Activated CD4-positive, CD25-positive, alpha-beta regulatory T cell treated with anti-CD3 and anti-CD28 coated beads, Interleukin-2, amount 50 U/mL, for 16 hours (primary cell): ENCODE measurements around the gene RIMBP2.

Source experiments
- DNase-seq: peaks from one replicate; pipeline ENCODE4 v3.0.0-alpha.2; 2020; ENCODE audit warnings: low read depth, low spot score

RIMBP2 gene

DNA sequence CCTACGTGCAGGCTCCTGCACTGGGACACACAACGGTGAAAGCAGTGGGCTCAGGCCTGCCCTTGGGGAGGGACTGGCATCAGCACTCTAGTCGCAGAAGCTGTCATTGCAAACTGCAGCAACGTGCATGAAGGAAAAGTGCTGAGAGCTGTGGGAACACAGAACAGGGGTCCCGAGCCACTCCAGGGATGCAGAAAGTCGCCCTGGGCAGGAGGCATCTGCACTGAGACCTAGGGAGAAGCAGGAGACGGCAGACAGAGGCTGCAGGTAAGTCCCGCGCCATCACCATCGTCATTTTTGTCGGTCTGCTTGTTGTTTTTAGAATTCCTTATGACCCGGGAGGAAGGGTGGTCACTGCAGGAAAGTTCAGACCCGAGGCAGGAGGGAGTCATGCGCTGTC lies 21.6 kb upstream of the RIMBP2 start:
- no peak for DNase-seq

DNA sequence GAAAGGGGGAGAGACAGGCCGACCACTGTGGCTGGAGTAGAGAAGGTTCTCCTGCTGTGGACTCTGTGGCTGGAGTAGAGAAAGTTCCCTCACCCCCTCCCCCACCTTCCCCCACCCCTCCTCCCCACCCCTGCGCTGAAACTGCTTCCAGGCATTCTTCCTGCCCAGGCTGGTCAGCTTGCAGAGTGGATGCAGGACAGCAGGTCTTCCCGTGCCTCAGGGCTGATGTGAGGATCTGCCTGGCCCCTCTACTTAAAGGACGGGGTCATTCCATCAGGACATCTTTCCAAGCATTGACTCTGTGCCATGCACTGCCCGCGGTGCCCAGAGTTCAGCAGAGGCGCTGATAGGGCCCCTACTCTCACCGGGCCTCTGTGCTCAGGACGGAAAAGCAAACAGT lies 13.2 kb upstream of the RIMBP2 start:
- no peak for DNase-seq

DNA sequence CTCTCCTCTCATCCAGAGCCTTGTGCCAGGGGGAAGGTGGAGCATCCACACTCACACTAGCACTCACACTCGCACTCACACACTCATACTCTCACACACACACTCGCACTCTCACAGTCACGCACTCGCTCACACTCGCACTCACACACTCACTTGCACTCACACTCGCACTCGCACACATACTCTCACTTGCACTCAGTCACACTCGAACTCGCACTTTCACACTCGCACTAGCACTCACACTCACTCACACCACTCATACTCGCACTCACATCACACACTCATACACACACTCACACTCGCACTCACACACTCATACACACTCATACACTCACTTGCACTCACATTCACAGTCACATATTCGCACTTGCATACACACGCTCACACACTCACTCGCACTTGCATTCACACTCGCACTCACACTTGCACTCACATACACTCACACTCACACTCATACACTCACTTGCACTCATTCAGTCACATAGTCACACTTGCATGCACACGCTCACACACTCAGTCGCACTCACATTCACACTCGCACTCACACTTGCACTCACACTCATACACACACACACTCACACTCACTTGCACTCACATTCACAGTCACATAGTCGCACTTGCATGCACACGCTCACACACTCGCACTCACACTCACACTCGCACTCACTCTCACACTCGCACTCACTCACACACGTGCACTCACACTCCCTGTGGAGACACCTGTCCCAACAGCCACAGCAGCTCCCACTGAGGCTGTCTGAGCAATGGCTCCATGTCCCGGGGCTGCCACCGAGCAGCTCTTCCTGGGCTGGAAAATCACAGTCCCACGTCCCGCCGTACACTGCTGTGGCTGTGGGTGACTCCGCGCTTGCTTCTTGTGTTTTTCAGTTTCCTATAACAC lies 12.3 kb upstream of the RIMBP2 start:
- no peak for DNase-seq

DNA sequence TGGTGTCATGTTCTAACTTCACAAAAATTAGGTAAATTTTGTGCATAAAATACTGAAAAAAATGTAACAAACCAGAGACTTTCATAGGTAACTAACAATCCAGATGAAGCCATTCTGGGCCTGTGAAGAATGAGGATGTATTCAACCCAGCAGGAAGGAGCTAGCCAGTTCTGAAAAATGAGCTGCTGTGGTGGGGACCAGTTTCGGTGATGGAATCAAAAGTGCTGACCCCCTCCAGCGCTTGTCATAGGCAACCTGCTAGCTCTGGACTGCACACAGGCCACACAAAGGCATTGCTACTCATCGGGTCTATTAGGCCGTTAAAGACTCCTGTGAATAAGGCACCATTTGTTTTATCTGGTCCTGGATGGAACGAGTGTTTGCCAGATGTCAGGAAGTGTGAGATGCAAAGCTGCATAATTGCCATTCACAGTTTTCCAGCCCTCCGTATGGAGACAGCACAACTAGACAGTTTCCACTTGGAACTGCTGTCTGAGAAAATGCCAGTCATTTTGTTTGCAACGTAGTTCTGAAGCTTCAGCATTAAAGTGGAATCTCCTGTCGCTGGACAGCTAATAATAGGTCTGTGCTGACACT lies 3.3 kb upstream of the RIMBP2 start:
- DNase-seq = no peak

DNA sequence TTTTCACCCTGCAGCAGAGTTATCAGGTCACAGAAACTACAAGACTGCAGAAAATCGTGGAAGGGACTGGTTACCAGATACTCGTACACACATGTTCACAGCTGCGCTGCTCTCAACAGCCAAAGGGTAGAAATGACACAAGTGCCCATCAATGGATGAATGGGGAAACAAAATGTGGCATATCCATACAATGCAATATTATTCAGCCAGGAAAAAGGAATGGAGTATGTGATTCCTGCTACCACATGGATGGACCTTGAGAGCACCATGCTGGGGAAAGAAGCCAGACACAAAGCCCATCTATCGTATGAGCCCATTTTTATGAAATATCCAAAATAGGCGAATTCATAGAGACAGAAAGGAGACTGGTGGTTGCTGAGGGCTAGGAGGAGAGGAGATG lies 1.7 kb upstream of the RIMBP2 start:
- DNase-seq = no peak

DNA sequence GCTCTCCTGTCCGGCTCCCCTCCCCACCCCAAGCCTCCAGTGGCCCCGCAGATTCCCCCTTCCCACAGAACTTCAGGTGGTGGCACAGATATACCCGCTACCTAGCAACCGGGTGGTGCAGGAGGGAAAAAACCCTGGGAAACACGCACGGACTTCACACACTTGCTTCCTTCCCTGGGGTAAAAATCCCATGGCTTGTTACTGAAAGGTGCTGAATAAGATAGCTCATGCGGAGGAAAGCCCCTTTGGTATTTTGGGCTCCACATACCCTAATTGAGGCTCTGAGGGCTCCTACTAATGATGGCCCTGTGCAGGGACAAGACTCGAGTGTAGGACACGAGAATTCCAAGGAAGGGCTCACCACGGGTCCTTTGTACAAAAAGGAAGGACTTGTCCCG lies 869 bp upstream of the RIMBP2 start:
- DNase-seq = no peak

DNA sequence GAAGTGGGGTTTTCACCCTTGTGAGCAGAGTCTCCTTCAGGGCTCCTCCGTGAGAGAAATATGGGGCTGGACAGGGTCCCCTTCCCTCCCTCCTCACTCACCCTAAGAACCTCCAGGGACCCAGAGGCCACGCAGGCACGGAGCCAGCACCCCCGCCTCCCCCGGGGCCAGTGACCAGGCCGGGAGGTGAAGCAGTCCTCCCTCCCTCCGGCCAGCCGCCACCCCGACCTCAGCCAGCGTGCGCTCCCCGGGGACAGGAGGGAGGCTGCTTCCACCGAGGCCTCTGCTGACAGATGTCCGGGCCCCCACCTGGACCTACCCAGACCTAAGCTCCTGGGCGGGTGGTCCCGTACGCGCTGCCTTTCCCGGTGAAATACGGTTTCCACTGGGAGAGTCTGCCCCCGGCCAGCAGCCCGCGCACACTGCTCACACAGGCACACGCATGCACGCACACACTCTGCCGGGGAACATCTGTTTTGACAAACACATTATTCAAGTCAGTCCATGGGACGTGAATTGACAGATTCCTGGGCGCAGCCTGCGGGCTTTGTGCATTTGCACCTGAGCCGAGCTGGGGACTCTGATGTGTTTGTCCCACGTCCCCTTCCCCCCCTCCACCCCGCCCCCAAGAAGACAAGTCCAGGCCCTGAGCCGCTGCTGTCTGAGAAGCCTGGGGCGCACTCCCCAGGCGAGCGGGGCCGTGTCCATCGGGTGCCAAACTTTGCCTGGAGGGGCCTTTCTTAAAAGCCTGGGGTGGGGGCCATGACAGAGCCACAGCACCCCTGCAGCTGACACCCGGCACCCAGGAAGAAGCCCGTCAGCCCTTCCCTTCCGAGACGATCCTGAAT lies 725 bp downstream of the RIMBP2 start:
- DNase-seq = no peak

DNA sequence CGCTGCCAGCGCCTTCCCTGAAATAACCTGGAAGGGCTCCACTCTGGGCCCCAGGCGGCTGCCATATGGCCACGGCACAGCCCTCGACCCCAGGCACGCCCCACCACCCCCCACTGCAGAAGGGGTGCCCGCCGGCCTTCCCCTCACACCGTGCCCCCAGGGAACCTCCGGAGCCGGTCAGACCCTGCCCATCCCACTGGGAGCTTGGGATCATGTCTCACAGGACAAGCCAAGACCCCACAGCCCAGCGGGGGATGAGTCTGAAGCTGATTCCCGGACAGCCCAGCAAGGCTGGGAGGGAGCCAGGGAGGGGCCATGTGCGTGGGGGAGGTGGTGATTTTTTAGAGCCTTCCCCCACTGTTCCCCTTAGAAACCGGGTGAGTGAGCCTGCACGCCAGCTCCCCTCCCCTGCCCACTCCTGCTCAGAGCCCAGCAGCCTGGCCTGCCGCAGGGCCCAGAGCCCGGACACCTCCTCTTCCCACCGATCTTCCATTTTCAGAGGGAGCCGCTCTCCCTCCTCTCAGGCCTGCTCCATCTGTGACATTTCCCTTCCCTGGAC lies 1.4 kb downstream of the RIMBP2 start:
- no peak for DNase-seq

DNA sequence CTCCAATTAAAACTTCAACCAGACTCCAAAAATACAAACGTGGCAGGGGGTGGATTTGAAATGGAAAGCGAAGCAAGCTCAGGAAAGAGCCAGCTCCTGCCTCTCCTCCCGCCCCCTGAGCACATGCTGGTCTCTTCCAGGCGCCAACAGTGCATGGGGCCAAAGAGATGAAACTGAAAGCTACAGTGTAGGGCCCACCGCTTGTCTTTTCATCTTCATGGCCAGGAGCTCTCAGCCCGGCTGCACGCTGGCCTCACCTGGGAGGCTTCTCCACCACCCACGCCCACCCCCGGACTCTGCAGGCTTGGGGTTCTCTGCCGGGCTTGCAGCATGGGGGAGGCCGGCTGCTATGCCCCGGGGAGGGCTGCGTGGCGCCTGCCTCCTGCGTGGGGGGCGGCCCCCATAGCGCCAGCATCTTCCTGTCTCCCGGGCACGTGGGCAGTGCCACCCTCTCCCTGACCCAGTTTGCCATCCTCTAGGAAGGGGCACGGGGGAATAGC lies 2.0 kb downstream of the RIMBP2 start:
- DNase-seq = no peak

DNA sequence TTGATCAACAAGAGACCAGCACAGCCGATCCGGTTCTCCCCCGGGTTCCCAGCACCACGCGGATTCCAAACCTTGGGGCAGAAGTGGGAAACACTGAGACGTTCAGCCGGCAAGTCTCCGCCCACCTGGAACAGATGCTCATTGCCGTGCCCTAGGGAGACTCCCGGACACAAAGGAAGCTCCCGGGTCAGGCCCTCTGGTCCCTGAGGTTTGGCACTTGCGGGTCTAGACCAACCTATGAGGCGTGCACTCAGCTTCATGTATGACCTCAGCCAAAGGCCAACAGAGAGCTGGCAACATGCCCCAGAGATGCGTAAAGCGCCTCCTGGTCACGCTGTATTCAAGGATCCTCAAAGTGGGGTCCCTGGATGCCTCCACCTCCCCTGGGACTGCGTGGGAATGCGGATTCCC lies 2.5 kb downstream of the RIMBP2 start:
- DNase-seq = no peak

DNA sequence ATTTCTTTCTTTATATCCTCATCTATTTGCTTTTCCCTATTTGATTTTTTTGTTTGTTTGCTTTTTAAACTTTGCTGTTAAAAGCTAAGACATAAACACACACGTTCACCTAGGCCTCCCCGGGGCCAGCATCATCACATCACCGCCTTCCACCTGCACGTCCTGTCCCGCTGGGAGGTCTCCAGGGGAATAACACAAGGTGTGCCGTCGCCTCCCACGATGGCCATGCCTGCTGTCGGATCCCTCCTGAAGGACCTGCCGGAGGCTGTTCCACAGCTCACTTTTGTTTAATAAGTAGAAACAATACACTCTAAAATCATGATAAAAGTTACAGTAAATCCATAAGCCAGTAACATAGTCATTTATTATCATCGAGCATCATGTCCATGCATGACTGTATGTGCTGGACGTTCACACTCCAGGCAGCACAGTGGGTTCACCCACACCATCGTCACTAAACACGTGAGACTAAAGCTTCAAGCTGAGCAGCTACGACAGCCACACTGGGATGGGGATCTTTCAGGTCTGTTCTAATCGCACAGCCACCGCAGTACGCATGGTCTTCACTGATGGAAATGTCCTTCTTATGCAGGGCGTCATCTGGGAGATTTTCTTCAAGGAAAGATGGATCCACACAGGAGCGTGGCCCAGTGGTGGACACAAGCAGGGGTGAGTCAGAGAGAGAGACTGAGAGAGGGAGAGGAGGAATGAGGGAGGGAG lies 3.6 kb downstream of the RIMBP2 start:
- no peak for DNase-seq

DNA sequence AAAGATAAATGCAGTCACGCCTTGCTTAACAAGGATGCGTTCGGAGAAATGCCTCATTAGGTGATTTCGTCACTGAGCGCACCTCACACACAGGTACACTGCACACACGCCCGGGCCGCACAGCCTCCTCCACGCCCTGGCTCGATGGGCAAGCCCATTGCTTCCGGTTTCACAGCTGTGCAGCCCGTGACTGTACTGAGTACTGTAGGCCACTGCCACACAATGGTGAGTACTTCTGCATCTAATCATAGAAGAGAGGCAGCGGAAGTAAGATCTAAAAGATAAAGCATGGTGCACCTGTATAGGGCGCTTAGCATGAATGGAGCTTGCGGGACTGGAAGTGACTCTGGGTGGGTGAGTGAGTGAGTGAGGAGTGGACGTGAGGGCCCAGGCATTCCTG lies 4.3 kb downstream of the RIMBP2 start:
- DNase-seq = no peak

DNA sequence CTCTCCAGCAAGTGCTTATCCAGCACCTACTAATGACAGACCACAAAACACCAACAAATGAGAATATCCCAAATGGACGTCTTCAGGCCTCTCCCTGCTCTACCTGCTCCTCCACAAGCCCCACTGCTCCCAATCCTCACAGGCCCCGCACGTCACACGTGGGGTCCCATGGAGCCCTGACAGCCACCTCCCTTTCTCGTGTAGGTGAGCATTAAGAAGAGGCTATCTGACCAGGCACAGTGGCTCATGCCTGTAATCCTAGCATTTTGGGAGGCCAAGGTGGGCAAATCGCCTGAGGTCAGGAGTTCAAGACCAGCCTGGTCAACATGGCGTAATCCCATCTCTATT lies 5.4 kb downstream of the RIMBP2 start:
- no peak for DNase-seq

DNA sequence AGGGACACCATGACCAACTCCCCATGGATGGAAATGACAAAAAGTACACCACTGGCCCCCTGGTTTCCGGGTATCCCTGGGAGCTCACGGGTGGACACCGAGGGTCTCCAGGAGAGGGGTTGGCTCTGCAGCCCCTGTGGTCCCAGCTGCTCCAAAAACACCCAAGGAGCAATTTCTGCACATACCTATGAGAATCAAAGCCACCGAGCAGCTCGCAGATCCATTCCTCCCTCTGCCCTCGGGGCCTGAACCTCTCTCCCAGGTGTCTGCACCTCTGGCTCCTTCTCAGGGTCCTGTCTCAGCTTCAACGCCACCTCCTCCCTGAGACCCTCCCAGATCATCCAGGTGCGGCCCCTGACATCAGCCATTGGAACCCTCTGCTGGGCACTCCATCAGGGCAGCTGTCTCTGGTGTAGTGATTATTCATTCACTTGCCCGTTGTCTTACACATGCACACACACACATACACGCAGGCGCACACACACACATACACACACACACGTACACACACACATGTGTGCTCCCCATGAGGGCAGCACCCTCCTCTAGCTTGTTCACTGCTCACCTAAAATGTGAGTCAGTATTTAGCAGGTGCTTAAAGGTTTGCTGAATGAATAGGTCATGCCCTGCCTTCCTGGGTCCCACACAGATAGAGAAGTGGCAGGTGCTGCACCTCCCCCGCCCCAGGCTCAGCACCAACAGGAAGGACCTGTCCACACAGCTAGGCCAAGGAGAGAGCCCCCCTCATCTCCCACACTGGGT lies 5.9 kb downstream of the RIMBP2 start:
- no peak for DNase-seq

DNA sequence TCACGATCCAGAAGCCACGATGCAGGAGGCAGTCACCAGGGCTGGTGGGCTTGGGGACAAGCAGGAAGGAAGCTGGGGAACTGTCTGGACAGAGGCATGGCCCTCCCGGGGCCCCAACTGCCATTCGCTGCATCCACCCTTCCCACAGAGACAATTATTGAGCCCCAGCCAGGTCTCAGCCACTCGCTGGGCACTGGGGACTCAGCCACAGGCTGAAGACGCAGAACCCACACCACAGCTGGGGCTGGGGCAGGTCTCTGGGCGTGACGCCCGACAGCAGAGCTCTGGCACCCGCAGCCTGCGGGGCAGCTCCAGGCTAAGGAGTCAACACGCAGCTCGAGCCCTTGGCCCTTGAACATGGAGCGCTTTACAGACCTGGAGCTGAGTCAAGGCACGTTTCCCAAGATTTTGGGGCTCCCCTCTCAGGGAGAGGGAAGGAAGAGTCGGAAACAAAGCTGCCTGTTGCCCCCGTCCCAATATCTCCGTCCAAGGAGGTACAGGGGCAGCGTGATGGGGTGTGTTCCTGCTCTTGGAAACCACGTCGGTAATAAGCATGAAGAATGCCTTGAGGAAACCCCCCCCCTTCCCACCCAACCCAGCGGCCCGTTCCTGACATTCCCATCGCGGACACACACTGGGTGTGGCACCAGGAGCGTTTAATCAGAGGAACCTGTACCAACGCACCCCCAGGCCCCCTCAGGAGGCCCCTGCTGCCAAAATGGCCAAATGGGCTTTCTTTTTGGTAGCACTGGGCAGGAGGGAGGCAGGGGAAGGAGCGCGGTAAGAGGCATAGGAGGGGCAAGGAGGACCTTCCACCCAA lies 6.7 kb downstream of the RIMBP2 start:
- DNase-seq = no peak

DNA sequence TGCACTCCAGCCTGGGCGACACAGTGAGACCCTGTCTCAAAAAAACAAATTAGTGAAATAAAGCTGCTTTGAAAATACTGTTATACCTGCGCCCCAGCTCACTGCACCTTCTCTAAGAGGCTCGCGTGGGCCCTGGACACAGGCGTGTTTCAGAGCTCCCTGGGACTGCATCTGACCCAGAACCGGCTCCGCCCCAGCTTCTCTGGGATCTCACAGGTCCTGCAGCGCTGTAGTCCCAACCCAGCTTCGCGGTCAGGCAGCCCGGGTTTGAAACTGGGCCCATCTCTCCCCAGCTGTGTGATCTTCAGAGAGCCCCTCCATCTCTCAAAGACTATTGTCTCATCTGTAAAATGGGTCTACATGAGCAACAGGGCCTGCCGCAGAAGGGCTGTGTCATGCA lies 7.5 kb downstream of the RIMBP2 start:
- no peak for DNase-seq

DNA sequence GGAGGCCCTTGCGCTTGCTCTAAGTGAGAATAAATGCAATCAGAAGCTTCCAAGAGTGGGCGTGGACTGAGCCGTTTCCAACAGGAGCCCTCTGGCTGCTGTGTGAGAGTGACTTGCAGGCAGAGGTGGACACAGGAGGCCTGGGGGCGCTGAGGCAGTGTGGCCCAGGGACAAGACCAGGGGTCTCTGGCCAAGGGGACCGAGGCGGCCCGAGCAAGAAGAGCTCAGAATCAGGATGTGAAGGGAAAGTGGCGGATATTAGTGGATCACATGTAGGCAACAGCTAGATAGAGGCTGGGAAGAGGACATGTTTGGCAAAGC lies 8.6 kb downstream of the RIMBP2 start:
- no peak for DNase-seq

DNA sequence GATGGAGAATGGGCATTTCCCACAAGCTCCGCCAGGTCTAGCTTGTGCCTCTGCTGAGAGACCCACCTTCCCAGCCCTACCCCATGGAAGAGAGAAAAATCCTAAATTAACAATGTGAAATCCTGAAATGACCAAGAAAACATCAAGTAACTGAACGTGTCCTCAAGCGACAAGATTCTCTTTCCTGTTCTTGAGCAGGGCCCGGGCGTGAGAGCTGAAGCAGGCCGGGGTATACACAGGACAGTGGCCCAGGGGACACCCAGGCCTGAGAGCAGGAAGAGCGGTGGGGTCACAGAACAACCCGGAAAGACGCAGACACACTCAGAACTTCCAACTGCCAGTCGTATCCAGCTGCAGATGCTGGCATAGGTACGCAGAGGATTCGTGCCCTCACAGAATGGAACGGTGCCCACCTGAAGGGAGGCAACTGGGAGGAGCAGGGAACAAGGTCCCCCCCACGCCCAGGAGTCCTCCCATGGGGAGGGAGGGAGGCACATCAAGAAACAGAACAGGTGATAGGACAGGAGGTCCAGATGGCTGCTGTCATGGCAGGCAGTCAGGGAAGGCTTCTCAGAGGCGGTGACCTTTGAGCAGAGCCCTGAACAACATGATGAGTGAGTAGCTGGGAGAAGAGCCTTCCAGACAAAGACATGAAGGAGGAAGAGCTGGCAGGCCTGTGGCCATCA lies 9.1 kb downstream of the RIMBP2 start:
- no peak for DNase-seq

DNA sequence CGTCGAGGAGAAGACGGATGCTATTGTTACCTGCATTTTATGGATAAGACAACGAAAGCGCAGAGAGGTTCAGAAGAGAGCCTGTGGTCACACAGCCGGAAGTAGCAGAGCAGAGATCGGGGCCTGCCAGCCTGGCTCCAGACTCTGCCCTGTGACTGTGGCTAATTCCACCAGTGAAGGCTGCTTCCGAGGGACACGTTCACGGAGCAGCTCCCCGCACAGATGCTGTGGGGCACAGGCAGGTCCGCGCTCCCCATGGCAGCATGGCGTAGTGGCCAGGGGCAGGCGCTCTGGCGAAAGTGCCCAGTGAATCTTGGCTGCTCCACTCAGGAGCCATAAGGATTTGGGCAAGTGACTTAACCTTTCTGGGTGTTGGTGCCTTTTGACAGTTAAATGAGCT lies 9.8 kb downstream of the RIMBP2 start:
- no peak for DNase-seq
